GM12872 (cell line): ENCODE measurements around the gene HBP1.

Experiments used
- TF ChIP-seq, protein P1 (sequence below): IDR thresholded peaks from 3 replicates; pipeline ENCODE4 v1.5.1; 2011; ENCODE audit warnings: low read depth, mild to moderate bottlenecking, low read length, moderate library complexity; ENCODE audit not compliant: insufficient read depth

Gene HBP1, protein sequence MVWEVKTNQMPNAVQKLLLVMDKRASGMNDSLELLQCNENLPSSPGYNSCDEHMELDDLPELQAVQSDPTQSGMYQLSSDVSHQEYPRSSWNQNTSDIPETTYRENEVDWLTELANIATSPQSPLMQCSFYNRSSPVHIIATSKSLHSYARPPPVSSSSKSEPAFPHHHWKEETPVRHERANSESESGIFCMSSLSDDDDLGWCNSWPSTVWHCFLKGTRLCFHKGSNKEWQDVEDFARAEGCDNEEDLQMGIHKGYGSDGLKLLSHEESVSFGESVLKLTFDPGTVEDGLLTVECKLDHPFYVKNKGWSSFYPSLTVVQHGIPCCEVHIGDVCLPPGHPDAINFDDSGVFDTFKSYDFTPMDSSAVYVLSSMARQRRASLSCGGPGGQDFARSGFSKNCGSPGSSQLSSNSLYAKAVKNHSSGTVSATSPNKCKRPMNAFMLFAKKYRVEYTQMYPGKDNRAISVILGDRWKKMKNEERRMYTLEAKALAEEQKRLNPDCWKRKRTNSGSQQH

DNA sequence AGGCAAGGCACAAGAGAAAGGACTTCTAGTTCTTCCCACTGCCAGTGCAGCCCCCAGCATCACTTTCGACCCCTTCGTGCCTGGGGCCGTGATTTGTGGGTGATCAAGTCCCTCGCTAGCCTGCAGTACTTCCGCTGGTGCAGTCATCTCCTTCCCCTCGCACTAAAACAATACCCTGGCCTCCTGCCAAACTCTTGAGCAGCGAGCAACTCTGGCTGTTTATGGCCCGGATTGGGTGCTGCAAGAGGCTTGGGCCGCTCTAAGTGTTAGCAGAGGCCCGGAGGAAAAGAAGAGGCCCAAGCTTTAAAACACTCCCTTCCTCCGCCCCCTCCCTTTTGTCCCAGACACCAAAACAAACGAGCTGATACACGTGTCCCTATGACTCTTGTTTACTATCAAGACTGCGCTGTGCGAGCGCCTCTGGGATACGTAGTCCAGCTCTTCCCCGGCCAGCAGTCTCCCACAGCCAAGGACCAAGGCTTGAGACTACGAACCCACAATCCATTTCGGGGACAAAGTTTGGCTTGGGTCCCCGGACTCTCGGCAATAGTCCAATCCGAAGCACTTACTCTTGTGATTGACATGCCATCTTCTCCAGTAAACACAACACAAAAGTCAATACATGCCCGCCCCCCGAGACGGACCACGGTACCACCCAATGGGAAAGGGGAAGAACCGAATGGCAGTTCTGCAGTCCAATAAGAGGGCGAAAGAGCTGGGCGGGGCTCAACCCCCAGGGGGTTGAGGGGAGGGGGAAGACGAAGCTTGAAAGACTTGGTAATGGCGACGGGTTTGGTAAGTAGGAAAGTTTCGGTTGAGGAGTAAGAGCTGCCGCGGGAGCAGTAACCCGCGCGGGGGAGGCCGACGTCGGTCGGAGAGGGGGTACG is at the start of gene HBP1:
HBP1 (plus strand) TSS at position 771 of the 887 bp plus-strand sequence. CDS start 10,891 bp downstream, outside the sequence.
- TF ChIP-seq, protein P1, sequence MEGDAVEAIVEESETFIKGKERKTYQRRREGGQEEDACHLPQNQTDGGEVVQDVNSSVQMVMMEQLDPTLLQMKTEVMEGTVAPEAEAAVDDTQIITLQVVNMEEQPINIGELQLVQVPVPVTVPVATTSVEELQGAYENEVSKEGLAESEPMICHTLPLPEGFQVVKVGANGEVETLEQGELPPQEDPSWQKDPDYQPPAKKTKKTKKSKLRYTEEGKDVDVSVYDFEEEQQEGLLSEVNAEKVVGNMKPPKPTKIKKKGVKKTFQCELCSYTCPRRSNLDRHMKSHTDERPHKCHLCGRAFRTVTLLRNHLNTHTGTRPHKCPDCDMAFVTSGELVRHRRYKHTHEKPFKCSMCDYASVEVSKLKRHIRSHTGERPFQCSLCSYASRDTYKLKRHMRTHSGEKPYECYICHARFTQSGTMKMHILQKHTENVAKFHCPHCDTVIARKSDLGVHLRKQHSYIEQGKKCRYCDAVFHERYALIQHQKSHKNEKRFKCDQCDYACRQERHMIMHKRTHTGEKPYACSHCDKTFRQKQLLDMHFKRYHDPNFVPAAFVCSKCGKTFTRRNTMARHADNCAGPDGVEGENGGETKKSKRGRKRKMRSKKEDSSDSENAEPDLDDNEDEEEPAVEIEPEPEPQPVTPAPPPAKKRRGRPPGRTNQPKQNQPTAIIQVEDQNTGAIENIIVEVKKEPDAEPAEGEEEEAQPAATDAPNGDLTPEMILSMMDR, result no peak

DNA sequence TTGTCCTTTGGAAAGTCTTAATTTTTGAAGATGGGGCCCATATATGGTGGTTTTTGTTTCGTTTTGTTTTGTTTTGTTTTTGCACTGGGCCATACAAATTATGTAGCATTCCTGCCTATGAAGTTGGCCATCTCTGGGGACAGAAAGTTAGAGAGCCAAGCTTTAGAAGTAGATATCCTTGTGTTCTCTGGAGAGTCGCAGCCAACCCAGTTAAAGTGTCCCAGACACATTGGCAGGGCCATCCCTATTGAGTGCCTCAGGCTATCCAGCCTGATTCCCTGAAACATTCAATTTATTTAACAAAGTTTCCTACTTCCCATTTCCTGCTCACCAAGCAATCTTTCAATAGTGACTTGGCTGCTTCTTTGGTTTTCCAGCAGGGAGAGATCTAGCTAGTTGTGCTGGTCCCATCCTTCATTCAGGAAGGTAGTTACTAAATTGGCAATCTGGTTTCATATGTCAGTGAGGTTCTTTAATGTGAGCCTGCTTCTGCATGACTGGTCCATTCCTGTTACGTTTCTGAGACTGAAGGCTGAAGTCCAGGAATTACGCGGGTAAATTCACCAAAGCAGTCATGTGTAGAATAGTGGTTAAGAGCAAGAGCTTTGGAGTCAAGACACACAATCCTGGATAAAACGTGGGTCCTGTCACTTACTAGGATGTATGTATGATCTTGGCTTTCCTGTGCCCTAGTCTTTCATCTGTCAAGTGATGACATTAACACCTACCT is 49.3 kb upstream of the HBP1 start:
- TF ChIP-seq, protein P1, result no peak

DNA sequence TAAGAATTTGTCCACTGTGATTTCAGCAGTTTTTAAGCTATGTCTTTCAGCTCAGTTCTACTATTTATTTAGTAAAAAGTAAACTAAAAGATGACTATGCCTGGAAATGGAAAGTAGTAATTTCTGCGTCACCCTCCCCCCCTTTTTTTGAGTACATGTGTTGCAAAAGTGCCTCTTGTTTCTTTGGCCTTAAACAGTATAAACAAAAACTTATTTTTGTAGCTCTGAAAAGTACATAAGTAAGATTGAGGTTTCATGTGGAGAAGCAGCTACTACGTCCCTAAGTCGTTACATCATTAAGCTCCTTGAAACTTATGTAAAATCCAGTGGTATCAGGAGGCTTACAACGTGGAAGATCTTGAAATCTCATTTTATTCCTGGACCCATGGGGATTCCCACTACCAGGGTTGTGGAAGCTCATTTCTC is 46.3 kb upstream of the HBP1 start:
- TF ChIP-seq, protein P1, result no peak

DNA sequence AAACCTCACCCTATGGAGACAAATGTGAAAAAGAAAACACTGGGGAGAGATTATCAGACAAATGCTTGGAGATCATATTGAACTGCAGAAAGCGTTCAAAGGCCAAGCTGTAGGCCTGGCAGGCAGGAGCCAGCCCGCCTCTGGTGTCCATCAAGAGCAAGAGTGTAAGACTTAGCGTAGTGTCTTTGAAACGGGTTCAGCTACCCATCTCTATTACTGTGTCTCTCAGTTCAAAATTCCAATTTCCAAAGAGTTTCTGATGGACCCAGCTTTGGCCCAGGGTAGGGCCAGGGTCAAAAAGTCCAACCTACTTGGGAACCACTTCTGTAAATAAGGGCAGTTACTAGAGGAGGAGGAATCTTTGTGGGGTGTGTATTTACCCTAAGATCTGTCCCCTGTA is 45.4 kb upstream of the HBP1 start:
- TF ChIP-seq, protein P1, result no peak

DNA sequence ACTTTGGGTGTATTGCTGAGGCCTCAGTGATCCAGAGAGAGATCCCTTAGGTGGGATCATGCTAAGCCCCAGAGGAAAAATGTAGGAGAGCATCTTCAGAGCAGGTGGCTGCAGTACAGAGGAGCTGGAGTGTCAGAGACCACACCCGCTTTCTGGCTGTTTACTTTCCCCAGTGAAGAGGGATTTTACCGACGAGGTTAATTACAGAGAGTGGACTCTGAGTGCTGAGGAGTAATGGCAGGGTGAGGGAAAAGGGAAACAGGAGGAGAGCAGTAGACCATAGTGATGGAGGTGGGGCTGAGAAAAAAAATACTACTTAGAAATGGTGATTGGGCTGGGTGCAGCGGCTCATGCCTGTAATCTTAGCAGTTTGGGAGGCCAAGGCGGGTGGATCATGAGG is 43.3 kb upstream of the HBP1 start:
- TF ChIP-seq, protein P1, result no peak

DNA sequence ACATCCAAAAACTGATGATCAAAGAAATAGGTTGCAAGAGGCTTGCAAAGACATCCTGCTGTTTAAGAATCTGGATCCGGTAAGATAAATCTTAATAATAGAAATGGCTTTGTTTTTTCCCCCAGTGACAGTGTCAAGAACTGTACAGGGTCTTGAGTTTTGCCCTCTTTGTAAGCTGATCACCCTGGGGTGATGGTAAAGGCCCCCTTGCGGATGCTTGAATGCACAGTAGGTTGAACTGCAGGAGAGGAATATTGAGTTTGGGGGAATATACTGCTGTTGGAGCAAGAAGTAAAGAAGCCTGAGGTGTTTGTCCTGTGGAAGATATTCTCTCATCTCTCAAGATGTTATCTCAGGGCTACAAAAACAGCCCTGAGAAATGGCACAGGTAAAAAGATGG is 40.6 kb upstream of the HBP1 start:
- TF ChIP-seq, protein P1, result no peak

DNA sequence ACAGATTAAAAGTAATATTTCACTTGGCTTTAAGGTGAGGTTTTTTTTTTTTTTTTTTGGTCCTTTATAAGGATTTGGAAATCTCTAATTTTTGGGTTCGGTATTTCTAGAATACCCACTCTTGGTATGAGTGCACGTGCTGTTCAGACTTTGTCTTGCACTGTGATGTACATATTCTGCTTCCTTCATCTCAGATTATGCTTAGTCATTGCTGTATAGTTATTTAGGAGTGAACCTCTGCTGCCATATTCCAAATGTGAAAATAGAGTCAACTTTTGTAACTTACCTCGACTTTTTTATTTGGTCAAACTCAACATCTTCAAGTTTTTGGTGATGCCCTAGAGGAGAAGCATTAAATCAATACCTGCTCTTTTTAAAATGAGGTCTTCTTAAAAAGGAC is 40.1 kb upstream of the HBP1 start:
- TF ChIP-seq, protein P1, result no peak
